ENCODE data around the gene TRIM7.
"Not testable (repeated sequence)": the region's sequence is repeated elsewhere in the genome, so short reads cannot be mapped to it uniquely, and the experiment has no call there.

The TRIM7 gene

DNA sequence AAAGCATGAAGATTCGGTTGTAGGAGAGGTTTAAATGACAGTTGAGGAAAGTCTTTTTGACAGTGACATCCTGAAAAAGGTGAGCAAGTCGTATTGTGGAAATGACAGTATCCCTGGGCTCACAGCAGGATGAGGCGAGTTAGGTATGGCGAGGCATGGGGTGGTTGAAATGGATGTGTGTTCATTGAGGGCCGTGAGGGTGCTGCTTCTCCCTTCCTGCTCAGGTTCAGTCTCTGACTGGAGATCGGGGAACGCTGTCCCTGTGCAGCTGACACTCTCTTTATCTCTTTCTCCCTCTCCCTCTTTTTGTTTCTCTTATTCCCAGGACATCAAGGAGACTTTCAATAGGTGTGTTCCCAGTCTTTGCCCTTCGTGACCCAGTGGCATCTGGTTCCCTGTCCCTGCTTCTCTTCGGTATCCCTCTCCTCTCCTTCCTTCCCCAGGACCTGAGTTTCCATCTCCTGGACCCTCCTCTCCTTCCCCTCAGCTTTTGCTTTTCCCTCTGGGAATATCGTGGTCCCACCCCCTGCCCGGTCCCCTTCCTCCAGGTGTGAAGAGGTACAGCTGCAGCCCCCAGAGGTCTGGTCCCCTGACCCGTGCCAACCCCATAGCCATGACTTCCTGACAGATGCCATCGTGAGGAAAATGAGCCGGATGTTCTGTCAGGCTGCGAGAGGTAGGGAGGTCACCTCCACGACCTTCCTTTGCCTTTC lies 28.2 kb upstream of the TRIM7 start:
- no peak for DNase-seq (ENCODE audit: low read depth in 2 of 2)

DNA sequence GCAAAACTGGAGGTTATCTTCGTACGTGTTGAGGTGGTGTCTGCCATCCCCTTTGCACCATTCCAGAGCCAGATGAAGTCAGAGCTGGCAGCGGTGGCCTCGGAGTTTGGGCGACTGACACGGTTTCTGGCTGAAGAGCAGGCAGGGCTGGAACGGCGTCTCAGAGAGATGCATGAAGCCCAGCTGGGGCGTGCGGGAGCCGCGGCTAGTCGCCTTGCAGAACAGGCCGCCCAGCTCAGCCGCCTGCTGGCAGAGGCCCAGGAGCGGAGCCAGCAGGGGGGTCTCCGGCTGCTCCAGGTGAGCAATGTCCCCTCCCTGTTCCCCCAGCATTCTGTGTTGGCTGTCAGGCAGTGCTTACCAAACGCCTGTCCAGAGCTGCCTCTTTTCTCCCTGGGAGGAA lies 27.6 kb upstream of the TRIM7 start:
- DNase-seq (ENCODE audit: low read depth in 2 of 2) = no peak

DNA sequence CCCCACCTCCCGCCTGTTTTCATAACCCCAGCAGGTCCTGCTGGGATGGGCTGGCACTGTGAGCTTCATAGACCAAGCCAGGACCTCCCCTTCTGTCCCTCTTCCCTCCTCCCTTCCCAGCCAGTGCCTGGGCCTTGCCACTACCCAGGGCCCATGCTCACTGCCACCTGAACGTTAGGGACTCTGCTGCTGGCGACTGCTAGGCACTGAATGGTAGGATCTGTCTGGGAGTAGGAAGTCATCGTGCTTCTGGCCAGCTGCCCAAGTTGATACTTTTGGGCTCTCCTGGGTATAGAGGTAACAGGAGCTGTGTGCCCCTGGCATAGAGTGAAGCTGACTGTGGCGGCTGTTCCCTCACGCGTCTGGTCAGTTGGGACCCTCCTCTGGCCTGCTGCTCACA lies 26.4 kb upstream of the TRIM7 start:
- no peak for DNase-seq (ENCODE audit: low read depth in 2 of 2)

DNA sequence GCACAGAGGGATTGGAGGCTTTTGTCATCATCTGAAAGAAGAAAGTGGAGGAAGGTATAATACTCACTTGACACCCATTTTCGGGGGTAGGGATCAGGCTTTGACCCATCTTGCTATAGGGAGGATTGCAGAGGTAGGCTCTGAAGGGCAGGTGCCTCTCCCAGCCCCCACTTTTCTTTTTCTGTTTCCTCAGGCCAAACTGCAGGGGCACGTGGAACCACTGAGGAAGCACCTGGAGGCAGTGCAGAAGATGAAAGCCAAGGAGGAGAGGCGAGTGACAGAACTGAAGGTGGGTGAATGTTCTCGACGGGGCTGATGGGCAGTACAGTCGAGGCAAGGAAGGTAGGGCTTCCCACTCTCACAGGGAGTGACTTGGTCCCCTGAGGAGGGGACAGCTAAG lies 25.6 kb upstream of the TRIM7 start:
- DNase-seq (ENCODE audit: low read depth in 2 of 2) = no peak

DNA sequence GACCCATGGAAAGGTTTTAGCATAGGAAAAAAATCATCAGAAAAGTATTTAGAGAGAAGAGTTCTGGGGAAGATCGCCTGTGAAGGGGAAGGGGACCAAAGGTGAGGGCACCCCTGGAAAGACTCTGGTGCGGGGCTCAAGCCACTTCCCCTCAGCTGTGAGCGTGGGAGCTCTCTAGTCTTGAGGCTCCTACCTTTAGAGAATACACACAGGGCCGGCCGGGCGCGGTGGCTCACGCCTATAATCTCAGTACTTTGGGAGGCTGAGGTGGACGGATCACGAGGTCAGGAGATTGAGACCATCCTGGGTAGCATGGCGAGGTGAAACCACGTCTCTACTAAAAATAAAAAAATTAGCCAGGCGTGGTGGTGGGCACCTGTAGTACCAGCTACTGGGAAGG lies 25.0 kb upstream of the TRIM7 start:
- no peak for DNase-seq (ENCODE audit: low read depth in 2 of 2)

DNA sequence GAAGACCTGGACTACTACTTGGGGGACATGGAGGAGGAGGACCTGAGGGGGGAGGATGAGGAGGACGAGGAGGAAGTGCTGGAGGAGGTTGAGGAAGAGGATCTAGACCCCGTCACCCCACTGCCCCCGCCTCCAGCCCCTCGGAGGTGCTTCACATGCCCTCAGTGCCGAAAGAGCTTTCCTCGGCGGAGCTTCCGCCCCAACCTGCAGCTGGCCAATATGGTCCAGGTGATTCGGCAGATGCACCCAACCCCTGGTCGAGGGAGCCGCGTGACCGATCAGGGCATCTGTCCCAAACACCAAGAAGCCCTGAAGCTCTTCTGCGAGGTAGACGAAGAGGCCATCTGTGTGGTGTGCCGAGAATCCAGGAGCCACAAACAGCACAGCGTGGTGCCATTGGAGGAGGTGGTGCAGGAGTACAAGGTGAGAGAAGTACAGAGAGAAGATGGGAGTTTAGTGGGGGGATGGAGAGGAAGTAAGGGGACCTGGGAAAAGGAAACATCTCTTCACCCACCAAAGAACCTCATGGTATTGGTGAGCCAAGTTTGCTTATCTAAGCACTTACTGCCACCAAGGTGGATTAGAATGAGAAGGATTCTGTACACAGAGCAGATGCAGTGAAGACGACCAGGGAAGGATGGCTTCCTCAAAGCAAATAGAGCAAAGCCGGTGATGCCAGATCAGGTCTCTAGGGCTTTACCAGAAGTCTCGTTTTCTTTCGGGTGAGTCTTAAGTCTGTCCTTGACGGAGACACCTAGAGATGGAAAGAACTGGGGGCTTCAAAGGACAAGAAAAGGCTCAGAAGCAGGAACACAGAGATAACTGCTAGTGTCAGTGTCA lies 19.6 kb upstream of the TRIM7 start:
- DNase-seq (ENCODE audit: low read depth in 2 of 2) = no peak

DNA sequence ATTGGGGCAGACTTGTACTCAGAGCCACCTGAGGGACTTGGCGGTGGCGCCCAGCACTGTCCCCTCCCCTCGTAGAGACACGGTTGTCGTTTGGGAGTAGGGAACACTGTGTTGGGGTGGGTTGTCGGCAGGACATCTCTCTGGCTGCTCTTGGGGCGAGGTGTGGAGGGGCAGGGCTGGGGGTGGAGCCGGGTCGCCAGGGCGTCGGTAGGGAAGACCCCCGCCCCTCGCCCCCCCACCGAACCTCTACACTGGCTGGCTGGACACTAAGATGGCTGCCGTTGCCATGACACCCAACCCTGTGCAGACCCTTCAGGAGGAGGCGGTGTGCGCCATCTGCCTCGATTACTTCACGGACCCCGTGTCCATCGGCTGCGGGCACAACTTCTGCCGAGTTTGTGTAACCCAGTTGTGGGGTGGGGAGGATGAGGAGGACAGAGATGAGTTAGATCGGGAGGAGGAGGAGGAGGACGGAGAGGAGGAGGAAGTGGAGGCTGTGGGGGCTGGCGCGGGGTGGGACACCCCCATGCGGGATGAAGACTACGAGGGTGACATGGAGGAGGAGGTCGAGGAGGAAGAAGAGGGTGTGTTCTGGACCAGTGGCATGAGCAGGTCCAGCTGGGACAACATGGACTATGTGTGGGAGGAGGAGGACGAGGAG lies 18.9 kb upstream of the TRIM7 start:
- DNase-seq (ENCODE audit: low read depth in 2 of 2) = no peak

DNA sequence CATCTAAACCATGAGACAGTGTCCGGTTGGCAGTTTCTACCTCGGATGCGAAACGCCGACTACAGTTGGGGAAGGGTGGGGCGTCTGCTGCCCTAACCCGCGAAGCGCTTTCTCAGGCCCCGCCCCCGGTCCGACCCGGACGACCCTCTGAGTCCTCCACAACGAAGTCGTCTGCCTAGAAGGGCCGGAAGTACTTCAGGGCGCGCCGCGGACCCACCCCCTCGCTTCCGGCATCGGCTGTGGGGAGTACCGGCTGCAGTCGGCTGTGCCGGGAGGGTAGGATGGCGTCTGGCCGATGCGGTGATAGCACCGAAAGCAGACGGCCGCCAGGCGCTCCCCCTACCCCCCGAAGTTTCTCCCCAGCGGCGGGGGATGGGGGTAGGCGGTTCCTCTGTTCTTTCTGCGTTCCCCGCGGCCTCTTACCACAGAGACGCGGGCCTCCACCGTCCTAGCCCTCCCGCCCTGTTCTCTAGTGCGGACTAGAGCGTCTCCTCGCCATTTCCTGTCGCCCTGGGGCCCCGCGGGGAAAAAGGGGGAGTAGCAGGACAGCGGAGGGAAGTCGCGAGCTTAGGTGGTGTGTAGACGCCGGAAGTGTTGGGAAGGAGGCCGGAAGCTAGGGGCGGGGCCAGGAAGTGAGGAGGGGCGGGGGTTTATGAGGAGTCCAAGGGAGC lies 18.2 kb upstream of the TRIM7 start, which contains the start of gene TRIM41:
Gene TRIM41, plus strand, starts transcription at position 224 of the 671 bp plus-strand sequence. CDS start 719 bp downstream, outside the sequence.
- DNase-seq (ENCODE audit: low read depth in 2 of 2) = peak; percentile 97 to 98

DNA sequence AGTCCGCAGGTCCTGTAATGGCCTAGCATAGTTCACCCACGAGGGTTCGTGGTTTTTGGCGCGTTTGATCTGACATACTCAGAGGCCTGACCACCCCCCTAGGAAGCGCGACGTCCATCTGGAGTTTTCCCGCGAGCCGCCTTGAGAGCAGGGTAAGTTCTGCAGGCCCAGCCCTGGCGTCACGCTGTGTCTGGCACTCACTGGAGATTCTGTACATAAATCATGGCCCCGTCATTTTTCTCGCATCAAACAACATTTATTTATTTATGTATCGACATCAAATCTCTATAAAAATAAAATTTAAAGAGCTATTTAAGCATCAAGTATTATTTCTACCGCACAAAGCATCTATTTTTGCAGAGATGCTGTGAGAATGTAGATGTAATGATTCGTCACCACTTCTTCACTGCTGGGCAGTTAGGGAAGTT lies 17.6 kb upstream of the TRIM7 start:
- DNase-seq (ENCODE audit: low read depth in 2 of 2) = no peak

DNA sequence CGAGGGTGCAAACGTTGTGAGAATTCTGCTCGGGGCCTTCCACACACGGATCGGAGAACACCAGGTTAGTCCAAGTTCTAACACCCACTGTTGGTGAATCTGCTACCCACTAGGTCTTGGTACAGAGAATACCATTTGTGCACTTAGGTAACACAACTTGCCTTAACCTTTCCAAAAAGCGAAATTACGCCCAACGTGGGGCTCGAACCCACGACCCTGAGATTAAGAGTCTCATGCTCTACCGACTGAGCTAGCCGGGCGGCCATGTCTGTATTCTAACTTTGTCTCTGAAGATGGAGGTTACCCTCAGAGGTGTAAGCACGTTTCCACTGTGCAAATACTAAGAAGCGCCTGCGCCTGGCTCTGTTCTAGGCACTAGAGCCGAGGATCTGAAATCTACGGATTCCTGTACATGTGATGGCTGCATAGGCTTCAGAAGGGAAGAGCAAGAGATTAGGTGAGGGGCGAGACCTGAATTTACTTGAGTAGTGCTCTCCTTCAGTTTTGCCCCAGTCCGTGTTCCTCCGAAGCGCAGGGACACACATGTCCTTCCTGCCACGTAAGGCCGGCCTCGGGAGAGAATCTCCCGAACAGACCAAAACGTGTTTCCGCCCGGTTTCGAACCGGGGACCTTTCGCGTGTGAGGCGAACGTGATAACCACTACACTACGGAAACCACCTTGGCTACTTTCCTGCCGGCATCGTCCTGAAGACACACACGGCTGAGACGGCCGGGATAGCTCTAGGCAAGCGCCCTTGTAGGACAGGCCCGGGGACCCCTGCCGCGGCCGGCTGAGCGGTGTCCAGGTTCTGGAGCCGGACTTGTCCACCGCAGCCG lies 17.0 kb upstream of the TRIM7 start:
- DNase-seq (ENCODE audit: low read depth in 2 of 2) = peak; percentile 94 to 95

DNA sequence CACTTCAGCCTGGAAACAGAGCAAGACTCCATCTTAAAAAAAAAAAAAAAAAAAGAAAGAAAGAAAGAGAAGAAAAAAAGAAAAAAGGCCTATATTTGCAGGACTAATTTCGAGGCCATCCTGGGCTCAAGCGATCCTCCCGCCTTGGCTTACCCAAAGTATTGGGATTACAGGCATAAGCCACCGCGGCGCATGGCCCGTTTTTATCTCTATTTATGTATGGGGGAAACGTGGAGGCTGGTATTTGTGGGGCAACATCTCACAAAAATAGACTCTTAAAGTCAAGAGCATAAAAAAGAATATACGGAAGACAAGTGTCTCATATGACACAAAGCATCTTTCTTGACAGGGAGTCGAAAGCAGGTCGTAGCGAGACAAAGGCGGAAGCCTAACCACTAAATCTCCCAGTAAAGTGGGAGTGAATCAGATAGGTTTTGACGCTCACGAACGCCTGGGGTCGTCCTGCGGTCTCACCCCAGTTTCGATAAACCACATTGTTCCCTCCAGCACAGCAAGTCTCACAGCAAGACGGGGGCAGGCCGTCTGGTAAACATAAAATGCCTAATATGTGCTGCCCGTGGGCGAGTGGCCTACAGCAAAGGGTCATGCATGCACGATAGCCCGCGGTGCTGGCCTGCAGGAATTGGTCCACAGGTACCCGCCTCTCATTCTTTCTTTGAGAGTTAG lies 16.3 kb upstream of the TRIM7 start:
- DNase-seq (ENCODE audit: low read depth in 2 of 2) = no peak

DNA sequence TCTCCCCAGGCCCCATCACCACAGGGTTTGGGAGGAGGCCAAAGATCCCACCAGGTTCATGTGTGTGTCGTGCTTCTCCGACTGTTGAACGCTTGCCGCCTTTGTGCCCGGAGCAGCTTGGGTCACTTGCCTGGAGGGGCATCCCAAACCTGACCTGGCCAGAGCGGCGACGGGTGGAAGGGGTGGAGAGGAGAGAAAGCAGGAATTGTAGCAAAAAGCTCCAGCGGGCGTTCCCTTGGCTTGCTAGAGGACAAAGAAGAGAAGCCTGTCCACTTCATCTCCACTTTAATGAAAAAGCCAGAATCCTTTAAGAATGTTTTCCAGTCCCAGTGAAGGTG lies 15.2 kb upstream of the TRIM7 start:
- no peak for DNase-seq (ENCODE audit: low read depth in 2 of 2)

DNA sequence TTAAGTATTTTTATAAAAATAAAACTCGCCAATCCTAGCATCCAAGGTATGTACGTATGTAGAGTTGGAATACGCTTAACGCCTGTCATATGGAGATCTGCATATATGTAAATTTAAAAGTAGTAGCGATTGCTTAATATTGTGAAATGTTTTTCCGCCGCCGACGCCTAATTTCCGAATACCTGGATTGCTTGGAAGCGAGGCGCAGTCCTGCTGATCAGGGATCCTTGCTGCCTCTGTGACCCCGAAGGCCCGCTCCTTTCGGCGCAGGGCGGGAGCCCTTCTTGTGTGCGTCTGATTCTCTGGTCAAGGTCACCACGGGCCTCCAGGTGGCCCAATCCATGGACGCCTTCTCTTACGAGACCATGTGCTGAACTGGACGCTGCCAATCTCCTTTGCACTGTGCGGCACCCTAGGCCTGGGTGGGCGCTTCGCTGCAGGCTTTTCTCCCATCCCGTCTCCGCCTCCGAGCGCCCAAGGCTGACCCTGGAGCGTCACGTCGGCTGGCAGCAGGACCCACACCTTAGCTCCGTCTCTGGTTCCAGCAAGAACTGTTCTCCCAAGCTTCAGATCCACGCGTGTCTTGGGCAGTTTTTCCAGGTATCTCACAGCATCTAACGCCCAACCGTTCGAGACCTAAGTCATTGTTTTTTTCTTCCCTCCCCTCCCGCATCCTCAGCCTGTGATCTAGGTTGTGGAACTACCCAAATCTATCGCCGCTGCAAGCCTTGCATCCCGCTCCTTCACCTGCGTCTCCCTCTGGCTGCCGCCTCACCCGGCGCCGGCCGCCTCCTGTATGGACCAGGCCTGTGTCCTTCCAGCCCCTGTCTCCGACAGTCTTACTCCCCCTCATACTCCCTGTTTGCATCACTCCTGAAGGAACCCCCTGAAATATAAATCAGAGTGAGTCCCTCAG lies 14.5 kb upstream of the TRIM7 start:
- no peak for DNase-seq (ENCODE audit: low read depth in 2 of 2)

DNA sequence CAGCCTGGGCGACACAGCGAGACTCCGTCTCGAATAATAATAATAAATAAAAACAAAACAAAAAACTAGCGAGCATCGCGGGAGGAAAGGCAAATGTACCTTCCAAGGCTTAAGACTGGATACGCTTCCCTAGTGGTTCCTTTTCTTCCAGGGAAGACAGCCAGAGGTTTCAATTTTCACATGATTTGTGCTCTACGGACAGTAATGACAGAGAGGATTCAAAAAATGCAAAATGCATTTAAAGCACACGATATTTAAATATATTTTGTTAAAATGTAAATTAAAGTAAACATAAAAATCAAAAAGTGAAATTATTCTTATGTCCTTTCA lies 13.8 kb upstream of the TRIM7 start:
- DNase-seq (ENCODE audit: low read depth in 2 of 2) = no peak

DNA sequence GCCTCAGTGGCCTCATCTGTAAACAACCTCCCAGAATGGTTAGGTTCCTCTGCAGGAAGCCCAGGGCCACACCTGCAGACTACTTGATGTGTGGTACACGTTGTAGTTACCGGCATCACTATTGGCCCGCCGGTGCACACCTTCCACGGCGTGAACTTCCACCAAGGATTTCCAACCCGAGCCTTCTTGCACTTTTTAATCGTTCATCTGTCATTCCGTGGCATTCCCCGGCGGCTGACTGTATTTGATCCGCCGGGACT lies 12.7 kb upstream of the TRIM7 start:
- DNase-seq (ENCODE audit: low read depth in 2 of 2) = no peak

DNA sequence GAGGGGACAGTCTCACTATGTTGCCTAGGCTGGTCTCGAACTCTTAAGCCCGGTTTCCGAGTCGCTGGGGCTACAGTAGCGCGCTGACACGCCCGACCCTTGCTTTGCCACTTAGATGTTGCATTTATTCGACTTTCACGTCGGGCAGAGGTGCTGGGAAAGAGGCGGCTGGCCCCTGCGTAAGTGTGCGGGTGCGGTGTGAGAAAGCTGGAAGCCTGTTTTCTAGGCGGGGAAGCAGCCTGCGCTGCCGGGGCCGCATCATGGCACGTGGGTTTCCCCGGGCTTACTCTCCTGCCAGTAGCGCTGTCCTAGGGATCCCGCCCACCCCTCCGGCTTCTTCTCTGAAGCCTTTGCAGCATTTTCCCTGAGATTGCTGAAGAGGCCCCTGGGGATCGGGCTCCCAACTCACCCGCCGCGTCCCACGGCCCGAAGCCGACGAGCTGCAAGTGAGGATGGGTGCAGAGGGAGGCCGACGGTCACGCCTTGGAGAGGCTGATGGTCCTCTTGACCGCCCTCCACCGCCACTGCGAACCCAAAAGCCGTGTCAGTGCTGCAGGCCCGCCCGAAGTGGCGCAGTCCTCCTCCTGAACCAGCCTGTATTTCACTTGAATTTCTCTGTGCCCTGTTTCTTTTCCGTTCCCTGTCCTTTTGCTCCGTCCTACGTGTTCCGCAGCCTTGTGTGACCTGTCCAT lies 12.3 kb upstream of the TRIM7 start:
- no peak for DNase-seq (ENCODE audit: low read depth in 2 of 2)

DNA sequence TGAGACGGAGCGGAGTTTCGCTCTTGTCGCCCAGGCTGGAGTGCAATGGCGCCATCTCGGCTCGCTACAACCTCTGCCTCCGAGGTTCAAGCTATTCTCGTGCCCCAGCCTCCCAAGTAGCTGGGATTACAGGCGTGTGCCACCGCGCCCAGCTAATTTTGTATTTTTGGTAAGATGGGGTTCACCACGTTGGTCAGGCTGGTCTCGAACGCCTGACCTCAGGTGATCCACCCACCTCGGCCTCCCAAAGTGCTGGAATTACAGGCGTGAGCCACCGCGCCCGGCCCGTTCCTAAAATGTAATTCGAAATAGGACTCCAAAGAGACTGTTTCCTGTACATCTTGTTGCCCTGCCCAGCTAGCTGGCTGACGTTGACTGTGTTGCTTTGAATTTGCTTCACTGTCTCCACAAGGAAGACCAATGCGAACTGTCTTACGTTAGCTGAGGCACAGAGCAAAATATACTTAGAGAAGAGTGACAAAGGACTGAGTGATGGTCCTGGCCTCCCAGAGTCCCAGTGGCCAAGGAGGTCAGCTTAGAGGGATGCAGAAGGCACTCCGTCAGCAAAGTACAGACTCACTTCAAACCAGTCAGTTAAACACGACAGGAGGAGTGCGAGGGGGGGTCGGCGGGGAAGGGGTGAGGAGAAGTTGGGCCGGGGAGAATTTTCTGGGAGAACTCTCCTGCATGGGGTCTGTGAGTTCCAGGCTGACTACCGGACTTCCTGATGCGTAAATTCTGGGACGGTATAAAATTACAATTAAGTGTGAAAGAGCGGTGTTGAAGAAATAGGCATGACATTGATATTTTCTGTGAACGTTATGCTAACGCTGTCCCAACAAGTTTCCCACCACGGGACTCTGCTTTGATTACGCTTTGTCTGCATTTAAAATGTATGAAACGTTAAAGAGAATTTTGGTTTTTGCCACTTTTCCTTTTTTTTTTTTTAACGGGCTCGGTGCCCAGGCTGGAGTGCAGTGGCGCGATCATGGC lies 11.3 kb upstream of the TRIM7 start:
- DNase-seq (ENCODE audit: low read depth in 2 of 2) = no peak

DNA sequence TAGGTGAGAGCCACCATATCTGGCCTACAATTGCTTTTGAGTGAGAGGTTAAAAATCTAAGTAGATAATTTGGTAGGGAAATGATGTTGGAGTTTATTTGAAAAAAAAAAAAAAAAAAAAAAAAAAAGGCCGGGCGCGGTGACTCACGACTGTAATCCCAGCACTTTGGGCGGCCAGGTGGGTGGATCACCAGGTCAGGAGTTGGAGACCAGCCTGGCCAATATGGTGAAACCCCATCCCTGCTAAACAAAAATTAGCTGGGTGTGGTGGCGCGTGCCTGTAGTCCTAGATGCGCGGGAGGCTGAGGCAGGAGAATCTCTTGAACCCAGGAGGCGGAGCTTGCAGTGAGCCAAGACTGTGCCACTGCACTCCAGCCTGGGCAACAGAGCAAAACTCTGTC lies 9.3 kb upstream of the TRIM7 start:
- DNase-seq (ENCODE audit: low read depth in 2 of 2) = not testable (repeated sequence)
